ENCODE data around the gene ATAD3A.

DNA sequence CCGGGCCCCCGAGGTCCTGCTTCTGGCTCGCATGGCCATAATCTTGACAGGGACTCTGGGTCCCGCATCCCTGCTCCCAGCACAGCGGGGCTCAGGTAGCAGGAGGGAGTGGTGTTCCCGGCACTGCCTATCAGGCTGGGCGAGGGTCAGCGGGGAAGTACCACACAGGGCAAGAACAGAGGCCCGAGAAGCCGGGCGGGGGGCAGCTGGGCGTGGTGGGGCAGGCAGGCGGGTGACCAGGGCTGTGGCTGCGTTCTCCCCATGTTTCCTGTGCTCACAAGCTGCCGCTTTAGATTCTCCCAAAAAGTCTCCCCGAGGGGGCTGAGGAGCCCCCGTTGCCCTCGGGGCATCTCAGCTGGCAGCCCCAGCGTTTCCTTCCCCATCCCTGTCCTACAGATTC is 22.1 kb upstream of the ATAD3A start:
- TF ChIP-seq, protein P1, sequence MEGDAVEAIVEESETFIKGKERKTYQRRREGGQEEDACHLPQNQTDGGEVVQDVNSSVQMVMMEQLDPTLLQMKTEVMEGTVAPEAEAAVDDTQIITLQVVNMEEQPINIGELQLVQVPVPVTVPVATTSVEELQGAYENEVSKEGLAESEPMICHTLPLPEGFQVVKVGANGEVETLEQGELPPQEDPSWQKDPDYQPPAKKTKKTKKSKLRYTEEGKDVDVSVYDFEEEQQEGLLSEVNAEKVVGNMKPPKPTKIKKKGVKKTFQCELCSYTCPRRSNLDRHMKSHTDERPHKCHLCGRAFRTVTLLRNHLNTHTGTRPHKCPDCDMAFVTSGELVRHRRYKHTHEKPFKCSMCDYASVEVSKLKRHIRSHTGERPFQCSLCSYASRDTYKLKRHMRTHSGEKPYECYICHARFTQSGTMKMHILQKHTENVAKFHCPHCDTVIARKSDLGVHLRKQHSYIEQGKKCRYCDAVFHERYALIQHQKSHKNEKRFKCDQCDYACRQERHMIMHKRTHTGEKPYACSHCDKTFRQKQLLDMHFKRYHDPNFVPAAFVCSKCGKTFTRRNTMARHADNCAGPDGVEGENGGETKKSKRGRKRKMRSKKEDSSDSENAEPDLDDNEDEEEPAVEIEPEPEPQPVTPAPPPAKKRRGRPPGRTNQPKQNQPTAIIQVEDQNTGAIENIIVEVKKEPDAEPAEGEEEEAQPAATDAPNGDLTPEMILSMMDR (IDR thresholded peaks at IDR 0.05) = no peak
- TF ChIP-seq POLR2A (IDR thresholded peaks at IDR 0.05) = no peak
- TF ChIP-seq EP300 (IDR thresholded peaks at IDR 0.05) = no peak
- no peak for TF ChIP-seq POLR2AphosphoS5 (IDR thresholded peaks at IDR 0.05)
